Hepatic stellate cell (primary cell): ENCODE data around the gene SLC25A24.
"Not testable (repeated sequence)": the region's sequence is repeated elsewhere in the genome, so short reads cannot be mapped to it uniquely, and the experiment has no call there.

ENCODE experiments used
- DNase-seq: peaks from one replicate; pipeline ENCODE4 v3.0.0; 2011; ENCODE audit warnings: low spot score

The SLC25A24 gene

DNA sequence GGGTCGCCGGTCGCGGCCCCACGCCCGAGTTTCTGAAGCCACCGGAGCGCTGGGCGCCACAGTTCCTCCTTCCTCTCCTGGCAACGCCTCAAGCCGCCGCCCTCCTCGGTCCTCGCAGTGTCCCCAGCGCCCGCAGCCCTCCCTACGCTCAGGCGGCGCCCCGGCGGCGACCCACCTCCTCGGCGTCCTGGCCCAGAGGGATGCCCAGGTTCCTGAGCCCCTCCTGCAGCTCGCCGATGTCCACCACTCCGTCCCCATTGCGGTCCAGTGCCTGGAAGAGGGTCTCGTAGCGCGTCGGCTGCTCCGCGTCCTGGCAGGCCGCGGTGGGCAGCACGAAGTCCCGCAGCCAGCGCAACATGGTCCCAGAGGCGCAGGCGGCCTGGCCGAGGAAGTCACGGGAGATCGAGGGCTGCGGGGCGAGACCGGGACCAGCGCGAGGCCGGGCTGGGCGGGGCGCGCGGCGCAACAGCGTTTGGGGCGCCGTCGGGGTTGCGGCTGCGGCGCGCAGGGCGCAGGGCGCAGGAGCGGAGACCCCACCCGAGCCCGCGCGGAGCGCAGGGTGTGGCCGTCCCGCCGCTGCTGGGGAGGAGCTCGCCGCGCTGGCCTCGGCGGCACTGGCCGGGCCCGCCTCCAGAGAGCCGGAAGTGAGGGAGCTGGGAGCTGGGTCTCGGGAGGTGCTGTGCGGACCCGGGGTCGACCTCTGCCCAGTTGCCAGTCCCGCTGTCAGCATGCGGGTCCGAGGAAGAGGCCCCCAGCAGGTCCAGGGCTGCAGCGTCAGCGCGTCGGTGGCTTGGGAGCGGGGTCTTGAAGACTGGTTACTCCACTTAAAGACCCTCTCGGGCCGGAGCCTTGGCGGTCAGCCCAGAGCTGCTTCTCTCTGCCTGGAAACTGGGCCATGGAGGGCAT, at the start of gene SLC25A24:
Gene SLC25A24, minus strand, starts transcription at position 563 of the 906 bp plus-strand sequence. Its CDS starts 205 bp downstream, at position 358.
- DNase-seq, result peak; percentile 75

- DNase-seq, result not testable (repeated sequence)
Observed at GRCh38 chr1:108243976-108244375, 43.8 kb upstream of the SLC25A24 start, which contains the start of gene NBPF4. TSS of gene NBPF4 (minus strand) at chr1:108244076. CDS start at chr1:108243761, 315 bp downstream.

GRCh38 chr1:108239426-108239825, 39.3 kb upstream of the SLC25A24 start:
- not testable (repeated sequence) for DNase-seq

GRCh38 chr1:108235308-108235707, 35.2 kb upstream of the SLC25A24 start:
- not testable (repeated sequence) for DNase-seq

- not testable (repeated sequence) for DNase-seq
Observed at GRCh38 chr1:108232183-108232582, 32.0 kb upstream of the SLC25A24 start.

DNA sequence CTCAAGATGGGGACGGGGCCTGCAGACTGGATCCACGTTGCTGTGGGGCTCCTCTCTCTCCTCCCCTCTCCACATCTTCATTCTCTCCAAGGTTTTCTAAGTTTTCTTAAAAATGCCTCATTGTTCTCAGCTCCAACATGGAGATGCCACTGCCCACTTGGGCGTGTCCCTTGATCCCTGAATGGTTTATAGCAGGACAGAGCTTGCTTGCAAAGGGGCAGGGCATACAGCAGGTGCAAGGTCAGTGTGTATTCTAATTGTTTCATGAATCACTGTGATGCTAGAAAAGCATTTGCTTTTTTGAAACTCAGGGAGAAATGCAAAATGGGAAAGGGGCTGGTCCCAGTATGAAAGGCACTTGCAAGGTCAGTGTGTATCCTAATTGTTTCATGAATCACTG, 29.8 kb upstream of the SLC25A24 start:
- DNase-seq, result not testable (repeated sequence)

GRCh38 chr1:108227772-108228171, 27.6 kb upstream of the SLC25A24 start:
- DNase-seq, result not testable (repeated sequence)

GRCh38 chr1:108226855-108227254, 26.7 kb upstream of the SLC25A24 start:
- DNase-seq, result not testable (repeated sequence)

DNA sequence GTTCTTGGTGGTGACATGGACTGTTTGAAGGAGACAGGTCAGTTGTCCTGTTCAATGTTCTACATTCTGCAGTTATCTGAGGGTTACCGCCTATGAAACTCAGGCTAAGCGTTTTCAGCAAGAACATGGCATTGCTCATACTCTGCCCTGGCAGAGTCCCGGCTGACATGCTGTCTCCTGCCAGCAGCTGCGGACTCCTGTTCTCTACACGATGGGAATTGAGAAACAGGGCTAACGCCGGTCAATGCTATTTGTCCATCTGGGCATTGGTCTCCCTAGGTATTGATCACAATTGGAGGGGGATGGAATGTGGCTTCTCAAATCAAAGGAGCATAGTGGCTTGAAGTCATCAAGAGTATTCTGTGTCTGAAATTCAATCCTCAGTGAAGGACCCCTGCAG, 23.1 kb upstream of the SLC25A24 start:
- DNase-seq, result not testable (repeated sequence)

DNA sequence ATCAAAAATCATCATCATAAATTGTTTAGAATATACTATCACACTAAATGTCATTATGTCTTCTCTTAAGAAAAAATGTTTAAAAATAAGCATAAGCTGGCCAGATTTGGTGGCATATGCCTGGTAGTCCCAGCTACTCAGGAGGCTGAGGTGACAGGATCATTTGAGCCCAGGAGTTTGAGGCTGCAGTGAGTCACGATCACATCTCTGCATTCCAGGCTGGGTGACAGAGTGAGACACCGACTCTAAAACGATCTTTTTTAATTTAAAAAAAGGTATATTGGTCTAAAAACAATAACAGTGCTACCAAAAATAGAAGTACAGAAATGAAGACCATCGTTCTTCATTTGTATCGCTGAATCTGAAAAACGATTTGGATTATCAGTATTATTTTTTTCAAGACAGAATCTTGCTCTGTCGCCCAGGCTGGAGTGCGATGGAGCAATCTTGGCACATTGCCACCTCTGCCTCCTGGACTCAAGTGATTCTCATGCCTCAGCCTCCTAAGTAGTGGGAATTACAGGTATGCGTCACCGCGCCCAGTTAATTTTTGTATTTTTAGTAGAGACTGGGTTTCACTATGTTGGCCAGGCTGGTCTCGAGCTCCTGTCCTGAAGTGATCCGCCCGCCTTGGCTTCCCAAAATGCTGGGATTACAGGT, 17.5 kb upstream of the SLC25A24 start:
- not testable (repeated sequence) for DNase-seq

DNA sequence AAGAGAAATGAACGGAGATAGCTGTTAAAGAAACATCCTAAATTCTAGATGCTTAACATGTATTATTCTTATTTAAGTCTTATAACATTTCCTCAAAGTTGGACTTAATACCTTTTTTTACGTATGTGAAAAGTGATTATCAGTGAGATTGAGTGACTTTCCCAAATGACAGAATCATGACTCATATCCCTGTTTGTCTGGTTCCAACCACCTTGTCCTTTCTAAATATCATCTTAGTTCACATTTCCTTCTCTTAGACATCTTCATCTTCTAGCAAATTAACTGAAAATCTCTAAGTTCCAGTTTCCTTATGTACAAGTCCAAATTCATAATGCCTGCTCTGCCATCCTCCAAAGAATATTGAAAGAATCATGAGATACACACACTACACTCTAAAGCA, 16.9 kb upstream of the SLC25A24 start:
- not testable (repeated sequence) for DNase-seq

DNA sequence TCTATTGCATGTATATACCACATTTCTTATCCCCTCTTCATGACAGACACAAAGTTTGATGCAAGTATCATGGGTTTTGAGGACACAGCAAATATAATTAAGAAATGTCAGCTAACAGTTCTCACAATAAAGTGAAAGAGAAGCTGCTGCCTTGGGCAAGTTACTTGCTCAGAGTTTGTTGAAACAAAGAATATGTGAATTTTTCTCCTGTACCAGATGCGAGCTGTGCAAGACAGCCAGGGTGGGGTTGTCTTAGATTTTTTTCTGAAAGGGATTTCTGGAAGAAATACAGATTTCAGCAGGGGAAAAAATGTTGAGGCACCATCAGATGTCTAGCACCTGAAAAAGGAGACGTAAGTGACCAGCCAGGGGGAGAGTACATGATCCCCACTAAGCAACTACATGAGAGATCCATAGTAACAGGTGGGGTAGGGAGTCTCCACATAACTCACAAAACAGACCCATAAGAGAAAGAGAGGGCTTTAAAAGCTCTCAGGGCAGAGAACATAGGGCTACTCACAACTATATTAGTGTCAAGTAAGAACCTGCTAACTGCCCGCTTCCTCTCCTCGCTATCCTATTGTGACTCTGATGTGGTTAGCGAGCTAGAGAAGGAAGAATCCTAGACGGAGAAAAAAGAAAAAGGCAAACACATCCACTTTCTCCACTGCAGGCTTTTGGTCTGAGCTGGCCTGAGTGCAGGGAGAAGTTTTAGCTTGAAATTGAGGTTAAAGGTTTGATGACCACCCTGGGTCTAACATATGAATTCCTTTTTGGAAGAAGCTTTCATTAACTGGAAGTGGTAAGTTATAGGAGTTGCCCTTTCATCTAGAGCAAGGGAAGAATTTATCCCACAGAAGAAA, 16.1 kb upstream of the SLC25A24 start:
- not testable (repeated sequence) for DNase-seq

GRCh38 chr1:108214641-108215465, 14.7 kb upstream of the SLC25A24 start:
- DNase-seq, result not testable (repeated sequence)

DNA sequence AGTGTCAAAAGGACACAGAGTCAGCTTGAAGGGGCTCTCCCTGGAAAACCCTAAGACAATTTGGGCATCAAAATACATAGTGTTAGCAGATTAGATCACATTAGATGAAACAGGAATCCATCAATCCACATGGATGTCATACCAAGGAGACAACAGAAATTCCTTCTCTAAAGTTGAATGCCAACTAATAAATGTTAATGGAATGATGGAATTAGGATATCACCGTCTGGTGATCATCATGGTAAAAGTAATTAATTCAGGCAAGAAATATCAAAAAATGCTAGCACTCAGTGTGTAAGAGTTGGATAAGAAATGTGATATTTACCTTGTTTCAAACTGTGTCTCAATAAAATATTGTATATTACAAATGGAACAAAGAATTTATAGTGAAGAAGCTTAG, 10.9 kb upstream of the SLC25A24 start:
- DNase-seq, result no peak

- DNase-seq, result no peak
Observed at GRCh38 chr1:108209456-108210108, 9.4 kb upstream of the SLC25A24 start.

DNA sequence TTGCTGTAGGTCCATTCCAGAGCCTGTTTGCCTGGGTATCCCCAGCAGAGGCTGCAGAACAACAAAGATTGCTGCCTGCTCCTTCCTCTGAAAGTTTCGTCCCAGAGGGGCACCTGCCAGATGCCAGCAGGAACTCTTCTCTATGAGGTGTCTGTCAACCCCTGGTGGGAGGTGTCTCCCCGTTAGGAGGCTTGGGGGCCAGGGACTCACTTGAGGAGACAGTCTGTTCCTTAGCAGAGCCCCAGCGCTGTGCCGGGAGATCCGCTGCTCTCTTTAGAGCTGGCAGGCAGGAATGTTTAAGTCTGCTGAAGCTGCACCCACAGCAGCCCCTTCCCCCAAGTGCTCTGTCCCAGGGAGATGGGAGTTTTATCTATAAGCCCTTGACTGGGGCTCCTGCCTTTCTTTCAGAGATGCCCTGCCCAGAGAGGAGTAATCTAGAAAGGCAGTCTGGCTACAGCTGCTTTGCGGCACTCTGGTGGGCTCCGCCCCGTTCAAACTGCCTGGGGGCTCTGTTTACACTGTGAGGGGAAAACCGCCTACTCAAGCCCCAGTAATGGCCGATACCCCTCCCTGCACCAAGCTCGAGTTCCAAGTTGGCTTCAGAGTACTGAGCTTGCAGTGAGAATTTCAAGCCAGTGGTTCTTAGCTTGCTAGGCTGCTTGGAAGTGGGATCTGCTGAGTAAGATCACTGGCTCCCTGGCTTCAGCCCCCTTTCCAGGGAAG, 8.7 kb upstream of the SLC25A24 start:
- no peak for DNase-seq

- DNase-seq, result not testable (repeated sequence)
Observed at GRCh38 chr1:108203582-108203981, 3.4 kb upstream of the SLC25A24 start.

- DNase-seq, result no peak
Observed at GRCh38 chr1:108201687-108202086, 1.5 kb upstream of the SLC25A24 start.

GRCh38 chr1:108200687-108201051, 526 bp upstream of the SLC25A24 start:
- DNase-seq, result peak; percentile 78

- peak; percentile 16 for DNase-seq
Observed at GRCh38 chr1:108199201-108199691, 897 bp downstream of the SLC25A24 start.
